Osteoblast (primary cell): ENCODE data around the gene RNASE13. TPM values are rescaled to one million over a fixed set of nuclear protein-coding genes. Genes with fewer than 3 reads are reported as not detected.

ENCODE experiments used
- DNase-seq: peaks from one replicate; pipeline ENCODE4 v3.0.0; 2011; ENCODE audit warnings: low spot score, mixed read lengths; ENCODE audit not compliant: insufficient read length; ENCODE audit errors: missing footprints
- H2AFZ ChIP-seq: 2 replicates; pipeline ENCODE4 v1.6.0; 2011; ENCODE audit warnings: mild to moderate bottlenecking, low read length
- H3K27ac ChIP-seq: 2 replicates; pipeline ENCODE4 v1.5.1; 2011; ENCODE audit warnings: mild to moderate bottlenecking, low read depth, low read length, moderate library complexity
- H3K27me3 ChIP-seq: 2 replicates; pipeline ENCODE4 v1.6.0; 2012; ENCODE audit warnings: mild to moderate bottlenecking, control low read depth, inconsistent platforms, low read length, moderate library complexity; ENCODE audit not compliant: insufficient read depth
- H3K36me3 ChIP-seq: 2 replicates; pipeline ENCODE4 v1.5.1; 2011; ENCODE audit warnings: mild to moderate bottlenecking, low read length, control low read depth, moderate library complexity; ENCODE audit not compliant: insufficient read depth
- H3K4me1 ChIP-seq: 2 replicates; pipeline ENCODE4 v1.5.1; 2011; ENCODE audit warnings: mild to moderate bottlenecking, low read length, control low read depth, moderate library complexity; ENCODE audit not compliant: insufficient read depth
- H3K4me2 ChIP-seq: 2 replicates; pipeline ENCODE4 v1.6.0; 2011; ENCODE audit warnings: mild to moderate bottlenecking, low read length; ENCODE audit not compliant: insufficient read depth
- H3K4me3 ChIP-seq: fragments of 200-600 bp; sonication (generic); 3 replicates; pipeline ENCODE4 v1.5.1; 2012; ENCODE audit warnings: mild to moderate bottlenecking, low read length, inconsistent platforms; ENCODE audit not compliant: insufficient read depth
- H3K79me2 ChIP-seq: 2 replicates; pipeline ENCODE4 v1.6.0; 2012; ENCODE audit warnings: mild to moderate bottlenecking, low read length, control low read depth, inconsistent platforms; ENCODE audit not compliant: insufficient read depth
- H3K9me3 ChIP-seq: 2 replicates; pipeline ENCODE4 v1.5.1; 2011; ENCODE audit warnings: low read depth, low read length, control low read depth
- H4K20me1 ChIP-seq: 2 replicates; pipeline ENCODE4 v1.6.0; 2012; ENCODE audit warnings: mild to moderate bottlenecking, low read length, control low read depth; ENCODE audit not compliant: insufficient read depth
- CTCF ChIP-seq: IDR thresholded peaks from 2 replicates; pipeline ENCODE4 v1.5.1; 2011; ENCODE audit warnings: mild to moderate bottlenecking, low read depth, low read length, moderate library complexity; ENCODE audit errors: extremely low read depth
- total RNA-seq: library from RNA; depleted of rRNA; stranded (reverse); fragments of >200 nt; gene quantifications from 2 replicates; pipeline ENCODE4 v1.2.3, GENCODE V29; 2012

Gene RNASE13
- total RNA-seq, 1 donor: not detected

- no peaks in the 10 kb centered on the region for H3K9me3 ChIP-seq
- DNase-seq: no peak
- H3K4me3 ChIP-seq: no peak overlapping the region
- peak overlapping the region; percentile 10 for H2AFZ ChIP-seq
- no peak overlapping the region for H3K27ac ChIP-seq
- no peaks in the 10 kb centered on the region for H3K79me2 ChIP-seq
- H3K4me1 ChIP-seq: peaks cover 22% of the 10 kb centered on the region
- TF ChIP-seq CTCF: no peak
- no peaks in the 10 kb centered on the region for H4K20me1 ChIP-seq
- H3K4me2 ChIP-seq: no peak overlapping the region
- no peaks in the 10 kb centered on the region for H3K27me3 ChIP-seq
- H3K36me3 ChIP-seq: no peaks in the 10 kb centered on the region
Measured at GRCh38 chr14:21055432-21056117, 21.0 kb upstream of the RNASE13 start.

- H2AFZ ChIP-seq: no peak overlapping the region
- no peak for TF ChIP-seq CTCF
- H3K9me3 ChIP-seq: no peaks in the 10 kb centered on the region
- H3K36me3 ChIP-seq: no peaks in the 10 kb centered on the region
- H3K27ac ChIP-seq: no peak overlapping the region
- H3K4me1 ChIP-seq: peaks cover 14% of the 10 kb centered on the region
- H3K79me2 ChIP-seq: no peaks in the 10 kb centered on the region
- no peak overlapping the region for H3K4me2 ChIP-seq
- H3K27me3 ChIP-seq: no peaks in the 10 kb centered on the region
- H4K20me1 ChIP-seq: no peaks in the 10 kb centered on the region
- DNase-seq: no peak
- no peak overlapping the region for H3K4me3 ChIP-seq
Measured at GRCh38 chr14:21054768-21055145, 20.1 kb upstream of the RNASE13 start.

GRCh38 chr14:21054123-21054767 lies 19.6 kb upstream of the RNASE13 start:
- no peaks in the 10 kb centered on the region for H3K9me3 ChIP-seq
- H3K27ac ChIP-seq: no peak overlapping the region
- peaks cover 17% of the 10 kb centered on the region for H3K4me1 ChIP-seq
- no peaks in the 10 kb centered on the region for H3K36me3 ChIP-seq
- no peak overlapping the region for H3K4me2 ChIP-seq
- H2AFZ ChIP-seq: no peak overlapping the region
- no peaks in the 10 kb centered on the region for H4K20me1 ChIP-seq
- TF ChIP-seq CTCF: no peak
- no peak overlapping the region for H3K4me3 ChIP-seq
- DNase-seq: no peak
- no peaks in the 10 kb centered on the region for H3K27me3 ChIP-seq
- H3K79me2 ChIP-seq: no peaks in the 10 kb centered on the region

- Histone ChIP-seq H3K4me1 (peaks cover 21% of the 10 kb centered on the region), H3K4me2 (no peak overlapping the region), H3K27ac (no peak overlapping the region), H3K27me3 (no peaks in the 10 kb centered on the region), H3K9me3 (no peaks in the 10 kb centered on the region), H4K20me1 (no peaks in the 10 kb centered on the region), H3K4me3 (no peak overlapping the region), H3K79me2 (no peaks in the 10 kb centered on the region), H2AFZ (no peak overlapping the region), H3K36me3 (no peaks in the 10 kb centered on the region)
- no peak for DNase-seq
- no peak for TF ChIP-seq CTCF
Measured at GRCh38 chr14:21053184-21054122, 18.8 kb upstream of the RNASE13 start.
